H1 (cell line): Measurements from ENCODE around the gene ARHGEF16. TPM values are rescaled to one million over a fixed set of nuclear protein-coding genes. Genes with fewer than 3 reads are reported as not detected.

Source experiments
- CHD7 ChIP-seq: fragments of 300-600 bp; sonication (generic); IDR thresholded peaks from 2 replicates; pipeline ENCODE4 v1.7.1; 2012; ENCODE audit warnings: low read length, moderate library complexity, mild to moderate bottlenecking, inconsistent platforms; ENCODE audit not compliant: insufficient replicate concordance
- TAF7 ChIP-seq: optimal IDR thresholded peaks from 2 replicates; pipeline ENCODE3; 2011; ENCODE audit warnings: low read depth, mild to moderate bottlenecking, inconsistent platforms, low read length, moderate library complexity, borderline replicate concordance
- polyA plus RNA-seq, 7 experiments: library from polyadenylated mRNA; depleted of rRNA in 3 of 7; stranded (reverse) in 5 of 7; unstranded in 2 of 7; fragments of >200 nt in 5 of 7; fragments of 200-250 nt in 2 of 7; gene quantifications; 1 replicate in 5 of 7; 2 replicates in 1 of 7; 4 replicates in 1 of 7; pipeline versions ENCODE4 v1.2.1 to v1.2.3, GENCODE V29; 2011 to 2013; ENCODE audit warnings: missing spikeins in 2 of 7, mixed read lengths in 2 of 7
- total RNA-seq: library from RNA; stranded (reverse); fragmentation: NEBNext Ultra II Directional; extraction: Animal tissue kit (Norgen Biotek cat#: 25700); gene quantifications from 2 replicates; pipeline ENCODE4 v1.2.1, GENCODE V29; 2021
- TF ChIP-seq, protein P1 (sequence below): IDR thresholded peaks from 2 replicates; pipeline ENCODE4 v1.6.1; 2012; ENCODE audit warnings: inconsistent platforms

ARHGEF16 gene
- total and polyA plus RNA-seq, 2 of the 8 experiments (the other 6 are each of a cell fraction or from before 2014, with no cell fraction given): 18.3 to 20.7 TPM

- no peak for TF ChIP-seq CHD7
- TF ChIP-seq TAF7: no peak
- TF ChIP-seq, protein P1, sequence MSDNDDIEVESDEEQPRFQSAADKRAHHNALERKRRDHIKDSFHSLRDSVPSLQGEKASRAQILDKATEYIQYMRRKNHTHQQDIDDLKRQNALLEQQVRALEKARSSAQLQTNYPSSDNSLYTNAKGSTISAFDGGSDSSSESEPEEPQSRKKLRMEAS: no peak
- TF ChIP-seq, all 59 proteins: peak for 0
Observed at GRCh38 chr1:3419415-3420204, 34.9 kb upstream of the ARHGEF16 start (continued).
